Activated naive CD8-positive, alpha-beta T cell treated with anti-CD3 and anti-CD28 coated beads, Interleukin-2, amount 10 ng/mL, durations not matched to agents 7 days and 5 days (primary cell): ENCODE data around the gene EPB41L4B. TPM values are rescaled to one million over a fixed set of nuclear protein-coding genes. Genes with fewer than 3 reads are reported as not detected.

Experiments used
- ATAC-seq: fragments of 150-1000 bp; cut with Tn5 transposase; one replicate; pipeline ENCODE4 v1.10.0; 2021; ENCODE audit warnings: low read depth, moderate library complexity
- POLR2A ChIA-PET: fragments of 350-600 bp; sonication (Branson Sonifier 250); formaldehyde crosslinking; loops from one replicate; lab custom pipeline; 2021; ENCODE audit warnings: antibody characterized with exemption; lab: Charles Lee
- DNase-seq: peaks from one replicate; pipeline ENCODE4 v3.0.0; 2021
- H3K27ac Mint-ChIP-seq: one replicate; pipeline ENCODE4 v1.8.0; 2022; ENCODE audit warnings: mild to moderate bottlenecking, mixed read lengths
- H3K27me3 Mint-ChIP-seq: one replicate; pipeline ENCODE4 v1.8.0; 2022; ENCODE audit warnings: mild to moderate bottlenecking, moderate library complexity, mixed read lengths
- H3K36me3 Mint-ChIP-seq: one replicate; pipeline ENCODE4 v1.8.0; 2021; ENCODE audit warnings: mild to moderate bottlenecking, mixed read lengths
- H3K4me1 Mint-ChIP-seq: one replicate; pipeline ENCODE4 v1.8.0; 2021; ENCODE audit warnings: mixed read lengths
- H3K4me3 Mint-ChIP-seq: one replicate; pipeline ENCODE4 v1.8.0; 2022; ENCODE audit warnings: mild to moderate bottlenecking, moderate library complexity, mixed read lengths
- H3K9me3 Mint-ChIP-seq: one replicate; pipeline ENCODE4 v1.8.0; 2021; ENCODE audit warnings: mixed read lengths
- total RNA-seq, 2 experiments: library from RNA; stranded (reverse); gene quantifications; one replicate each; pipeline ENCODE4 v1.2.3, GENCODE V29; 2021

EPB41L4B gene
- total RNA-seq, 2 experiments from 2014 or later, result not detected

DNA sequence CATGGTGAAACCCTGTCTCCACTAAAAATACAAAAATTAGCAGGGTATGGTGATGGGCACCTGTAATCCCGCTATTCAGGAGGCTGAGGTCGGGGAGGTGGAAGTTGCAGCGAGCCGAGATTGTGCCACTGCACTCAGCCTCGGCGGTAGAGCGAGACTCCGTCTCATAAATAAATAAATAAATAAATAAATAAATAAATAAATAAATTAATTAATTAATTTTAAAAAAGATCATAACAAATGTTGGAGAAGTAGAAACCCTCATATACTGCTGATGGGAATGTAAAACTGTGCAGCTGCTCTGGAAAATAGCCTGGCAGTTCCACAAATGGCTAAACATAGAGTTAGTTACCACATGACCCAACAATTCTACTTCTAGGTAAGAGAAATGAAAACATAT, 39.3 kb downstream of the EPB41L4B start:
- H3K9me3 Mint-ChIP-seq, result no peaks in the 10 kb centered on the region
- no peak overlapping the region for H3K27ac Mint-ChIP-seq
- peaks cover 13% of the 10 kb centered on the region for H3K27me3 Mint-ChIP-seq
- no peak overlapping the region for H3K4me3 Mint-ChIP-seq
- ATAC-seq (no peak), DNase-seq (no peak)
- no peaks in the 10 kb centered on the region for H3K4me1 Mint-ChIP-seq
- POLR2A ChIA-PET, result no interaction called here
- no peaks in the 10 kb centered on the region for H3K36me3 Mint-ChIP-seq

DNA sequence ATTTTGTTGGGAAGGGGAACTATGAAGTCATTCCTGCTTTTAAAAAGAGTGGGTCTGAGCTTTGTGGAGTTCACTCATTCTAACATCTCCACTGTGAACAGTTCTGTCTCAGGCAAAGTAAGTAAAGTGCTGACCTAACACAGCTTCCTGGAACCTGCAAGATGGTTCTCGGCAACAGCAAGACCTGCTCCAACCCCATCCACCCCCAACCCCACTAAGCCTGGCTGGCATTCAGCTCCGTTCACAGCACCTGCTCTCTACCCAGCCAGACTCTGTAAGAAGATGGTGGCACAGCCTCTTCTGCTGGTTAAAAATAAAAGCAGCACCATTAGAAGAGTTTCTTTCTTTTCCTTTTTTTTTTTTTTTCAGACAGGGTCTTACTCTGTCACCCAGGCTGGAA, 42.0 kb downstream of the EPB41L4B start:
- no peak overlapping the region for H3K4me3 Mint-ChIP-seq
- POLR2A ChIA-PET, result no interaction called here
- no peaks in the 10 kb centered on the region for H3K4me1 Mint-ChIP-seq
- no peak overlapping the region for H3K27ac Mint-ChIP-seq
- no peaks in the 10 kb centered on the region for H3K36me3 Mint-ChIP-seq
- H3K9me3 Mint-ChIP-seq, result no peaks in the 10 kb centered on the region
- peaks cover 16% of the 10 kb centered on the region for H3K27me3 Mint-ChIP-seq
- DNase-seq (no peak), ATAC-seq (no peak)

DNA sequence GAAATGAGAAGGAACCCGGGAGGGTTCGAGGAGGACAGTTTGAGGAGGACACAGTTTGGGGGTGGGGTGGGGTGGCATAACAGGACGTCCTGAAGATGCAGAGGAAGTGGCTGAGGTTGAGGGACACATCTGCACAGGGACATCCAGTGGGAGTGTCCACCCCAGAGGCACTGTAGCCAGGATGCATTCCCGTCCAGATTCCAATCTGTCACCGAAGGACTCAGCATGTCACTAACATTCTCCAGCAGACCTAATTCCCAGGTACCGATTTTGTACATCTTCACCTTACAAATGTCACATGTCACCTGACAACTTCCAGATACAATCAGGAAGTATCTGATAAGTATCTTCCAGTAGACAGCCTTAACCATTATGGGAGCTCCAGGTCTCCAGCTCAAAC, 42.6 kb downstream of the EPB41L4B start:
- ATAC-seq, result no peak
- H3K36me3 Mint-ChIP-seq, result no peaks in the 10 kb centered on the region
- H3K4me1 Mint-ChIP-seq, result no peaks in the 10 kb centered on the region
- no peak overlapping the region for H3K4me3 Mint-ChIP-seq
- H3K9me3 Mint-ChIP-seq, result no peaks in the 10 kb centered on the region
- POLR2A ChIA-PET, result no interaction called here
- no peak for DNase-seq
- no peak overlapping the region for H3K27ac Mint-ChIP-seq
- H3K27me3 Mint-ChIP-seq, result peaks cover 18% of the 10 kb centered on the region

DNA sequence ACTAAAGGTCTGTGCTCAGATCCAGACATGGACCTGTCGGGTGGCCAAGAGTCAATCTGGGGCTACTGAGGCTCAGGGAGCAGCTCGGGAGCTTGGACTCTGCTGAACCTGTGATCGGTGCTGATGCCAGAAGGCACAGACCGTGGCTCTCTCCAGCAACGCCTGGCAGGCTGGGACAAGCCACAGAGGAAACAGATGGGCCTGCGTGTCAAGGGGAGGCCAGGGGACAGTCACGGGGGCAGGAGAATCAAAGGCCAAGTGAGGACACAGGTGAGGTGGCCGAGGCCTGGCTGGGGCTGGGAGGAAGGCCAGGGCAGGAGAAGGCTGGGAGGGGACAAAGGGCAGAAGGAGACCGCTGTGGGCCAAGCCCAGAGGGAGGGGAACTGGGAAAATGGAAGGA, 43.4 kb downstream of the EPB41L4B start:
- H3K27ac Mint-ChIP-seq, result no peak overlapping the region
- H3K4me3 Mint-ChIP-seq, result no peak overlapping the region
- no peaks in the 10 kb centered on the region for H3K4me1 Mint-ChIP-seq
- H3K27me3 Mint-ChIP-seq, result peaks cover 18% of the 10 kb centered on the region
- no peaks in the 10 kb centered on the region for H3K36me3 Mint-ChIP-seq
- POLR2A ChIA-PET, result no interaction called here
- ATAC-seq (no peak), DNase-seq (no peak)
- no peaks in the 10 kb centered on the region for H3K9me3 Mint-ChIP-seq

DNA sequence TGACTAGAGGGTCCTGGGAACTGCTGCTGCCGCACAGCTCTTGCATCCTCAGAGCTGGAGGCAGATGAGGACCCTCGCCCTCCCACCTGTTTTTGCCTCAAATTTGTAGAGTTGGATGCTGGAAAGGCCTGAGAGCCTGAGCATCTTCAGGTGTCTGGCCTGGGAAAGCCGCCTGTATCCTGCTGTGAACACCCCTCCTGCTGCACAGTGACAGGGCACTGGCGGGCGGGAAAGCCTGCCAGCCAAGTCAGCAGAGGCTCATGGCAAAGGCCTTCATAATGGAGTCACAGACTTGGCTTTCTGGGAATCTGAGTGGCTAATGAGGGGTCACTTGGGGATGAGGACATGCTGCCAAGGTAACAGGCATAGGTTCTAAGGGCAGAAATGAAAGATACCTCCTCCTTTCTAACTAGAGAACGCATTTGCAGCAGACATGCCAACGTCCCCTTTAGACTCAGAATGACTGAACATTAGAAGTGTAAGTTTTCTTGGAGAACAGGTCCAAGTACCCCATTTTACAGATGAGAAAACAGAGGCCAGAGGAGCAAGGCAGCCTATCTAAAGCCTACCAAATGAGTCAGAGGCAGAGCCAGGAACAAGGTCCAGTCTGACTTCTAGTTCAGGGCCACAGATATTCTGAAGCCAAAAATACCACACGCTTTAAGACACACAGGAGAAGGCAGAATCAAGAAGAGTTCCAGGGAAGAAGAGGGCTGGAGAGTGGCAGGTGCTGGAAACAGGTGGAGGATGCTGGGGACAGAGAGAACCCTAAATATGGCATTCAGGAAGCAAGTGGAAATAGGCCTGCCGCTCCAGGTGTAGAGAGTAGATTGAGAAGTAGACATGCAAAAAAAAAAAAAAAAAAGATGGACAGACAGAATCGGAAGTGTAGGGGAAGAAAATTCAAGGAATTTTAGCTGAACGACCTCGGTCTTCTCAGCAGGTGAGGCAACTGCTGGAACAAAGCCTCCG, 44.1 kb downstream of the EPB41L4B start:
- H3K4me3 Mint-ChIP-seq, result no peak overlapping the region
- peaks cover 18% of the 10 kb centered on the region for H3K27me3 Mint-ChIP-seq
- ATAC-seq (no peak), DNase-seq (no peak)
- POLR2A ChIA-PET, result no interaction called here
- H3K4me1 Mint-ChIP-seq, result no peaks in the 10 kb centered on the region
- no peaks in the 10 kb centered on the region for H3K36me3 Mint-ChIP-seq
- no peaks in the 10 kb centered on the region for H3K9me3 Mint-ChIP-seq
- H3K27ac Mint-ChIP-seq, result no peak overlapping the region

DNA sequence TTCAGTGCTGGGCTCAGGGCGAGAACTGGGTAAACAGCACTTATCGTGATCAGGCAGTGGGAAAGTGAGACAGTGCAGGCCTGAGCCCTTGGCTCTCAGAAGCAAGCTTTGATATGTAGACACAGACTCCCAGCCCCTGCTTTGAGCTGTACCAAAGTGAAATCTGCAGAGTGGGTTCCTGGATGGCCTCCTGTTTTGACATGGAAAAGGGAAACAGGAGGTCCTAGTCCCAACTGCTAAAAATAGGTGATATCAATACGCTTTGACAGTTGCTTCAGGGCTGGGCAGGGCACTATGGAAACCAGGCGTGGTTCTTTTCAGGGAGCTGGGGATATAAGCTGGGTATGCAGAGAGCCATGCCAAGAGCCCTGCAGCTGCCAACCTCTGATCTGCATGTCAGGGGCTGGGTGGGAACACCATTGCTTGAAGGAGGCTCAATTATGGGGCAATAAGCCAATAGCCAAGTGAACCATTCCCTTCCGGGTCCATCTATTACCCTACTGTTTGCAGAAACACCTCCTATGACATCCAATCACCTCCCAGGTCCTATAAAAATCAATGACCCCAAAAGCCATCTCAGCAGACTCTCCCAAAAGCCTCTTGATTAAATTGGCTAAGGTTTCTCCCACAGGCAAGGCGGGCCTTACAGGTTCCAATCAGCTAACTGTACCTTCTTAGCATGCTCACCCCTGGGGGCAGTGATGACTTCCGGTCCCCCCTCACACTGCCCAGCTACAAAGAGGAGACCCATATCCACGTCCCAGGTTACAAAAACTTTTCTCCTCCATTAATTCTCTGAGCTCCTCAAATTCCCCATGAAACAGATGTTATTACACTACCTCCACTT, 45.8 kb downstream of the EPB41L4B start:
- ATAC-seq (no peak), DNase-seq (no peak)
- peaks cover 12% of the 10 kb centered on the region for H3K27me3 Mint-ChIP-seq
- no peaks in the 10 kb centered on the region for H3K9me3 Mint-ChIP-seq
- no peaks in the 10 kb centered on the region for H3K36me3 Mint-ChIP-seq
- no peaks in the 10 kb centered on the region for H3K4me1 Mint-ChIP-seq
- no peak overlapping the region for H3K27ac Mint-ChIP-seq
- POLR2A ChIA-PET, result no interaction called here
- no peak overlapping the region for H3K4me3 Mint-ChIP-seq

DNA sequence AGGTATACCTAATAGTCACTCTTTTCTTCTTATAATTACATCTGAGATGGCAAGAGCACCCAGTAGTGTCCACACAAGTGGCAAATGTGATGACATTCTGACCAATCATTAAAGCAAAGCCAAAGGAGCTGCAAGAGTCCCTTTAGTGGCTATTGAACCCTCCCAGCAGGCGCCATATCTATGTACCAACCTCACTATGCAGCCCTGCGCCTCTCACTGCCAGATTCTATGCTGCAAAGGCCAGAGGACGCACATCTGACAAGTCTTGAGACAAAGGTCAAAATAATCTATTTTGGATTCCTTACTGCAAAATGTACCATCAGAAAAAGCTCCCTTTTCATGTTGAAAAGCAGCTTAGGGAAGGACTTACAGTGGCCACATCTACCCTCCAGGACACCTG, 47.0 kb downstream of the EPB41L4B start:
- H3K4me1 Mint-ChIP-seq, result no peaks in the 10 kb centered on the region
- no peak overlapping the region for H3K27ac Mint-ChIP-seq
- no peaks in the 10 kb centered on the region for H3K36me3 Mint-ChIP-seq
- peaks cover 1% of the 10 kb centered on the region for H3K9me3 Mint-ChIP-seq
- H3K27me3 Mint-ChIP-seq, result peaks cover 12% of the 10 kb centered on the region
- no peak overlapping the region for H3K4me3 Mint-ChIP-seq
- no peak for DNase-seq
- ATAC-seq, result no peak
- POLR2A ChIA-PET, result no interaction called here

DNA sequence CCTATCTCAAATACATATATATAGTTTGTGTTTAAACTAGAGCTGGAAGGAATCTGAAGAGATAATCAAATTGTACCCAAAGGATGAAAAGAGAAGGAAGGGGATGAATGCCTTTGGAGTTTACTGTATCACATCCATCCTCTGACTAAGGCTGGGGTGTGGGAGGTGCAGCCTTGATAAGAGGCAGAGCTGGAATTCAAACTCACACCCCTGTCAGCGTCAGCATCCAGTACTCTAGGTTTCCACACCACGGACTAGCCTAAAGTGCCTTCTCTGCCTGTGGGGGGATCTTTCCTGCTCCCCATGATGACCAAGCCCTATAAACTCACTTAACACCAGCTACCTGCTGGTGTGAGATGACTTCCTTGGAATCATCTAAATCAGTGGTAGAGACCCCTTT, 48.1 kb downstream of the EPB41L4B start:
- Mint-ChIP-seq H3K4me3 (no peak overlapping the region), H3K27ac (no peak overlapping the region), H3K4me1 (no peaks in the 10 kb centered on the region), H3K36me3 (no peaks in the 10 kb centered on the region), H3K9me3 (peaks cover 1% of the 10 kb centered on the region), H3K27me3 (peaks cover 10% of the 10 kb centered on the region)
- POLR2A ChIA-PET, result no interaction called here
- no peak for ATAC-seq
- DNase-seq, result no peak

DNA sequence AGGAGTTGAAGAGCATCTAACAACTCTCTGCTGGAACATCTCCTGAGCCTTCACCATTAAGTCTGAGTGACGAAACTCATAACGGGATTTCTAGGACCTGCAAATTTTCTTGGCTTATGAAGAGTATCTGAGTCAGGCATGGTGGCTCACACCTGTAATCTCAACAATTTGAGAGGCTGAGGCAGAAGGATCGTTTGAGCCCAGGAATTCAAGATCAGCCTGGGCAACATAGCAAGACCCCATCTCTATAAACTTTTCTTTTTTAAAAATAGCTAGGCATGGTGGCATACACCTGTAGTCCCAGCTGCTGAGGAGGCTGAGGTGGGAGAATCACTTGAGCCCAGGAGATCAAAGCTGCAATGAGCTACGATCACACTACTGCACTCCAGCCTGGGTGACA, 48.8 kb downstream of the EPB41L4B start:
- no peaks in the 10 kb centered on the region for H3K36me3 Mint-ChIP-seq
- no peak overlapping the region for H3K4me3 Mint-ChIP-seq
- H3K9me3 Mint-ChIP-seq, result peaks cover 4% of the 10 kb centered on the region

DNA sequence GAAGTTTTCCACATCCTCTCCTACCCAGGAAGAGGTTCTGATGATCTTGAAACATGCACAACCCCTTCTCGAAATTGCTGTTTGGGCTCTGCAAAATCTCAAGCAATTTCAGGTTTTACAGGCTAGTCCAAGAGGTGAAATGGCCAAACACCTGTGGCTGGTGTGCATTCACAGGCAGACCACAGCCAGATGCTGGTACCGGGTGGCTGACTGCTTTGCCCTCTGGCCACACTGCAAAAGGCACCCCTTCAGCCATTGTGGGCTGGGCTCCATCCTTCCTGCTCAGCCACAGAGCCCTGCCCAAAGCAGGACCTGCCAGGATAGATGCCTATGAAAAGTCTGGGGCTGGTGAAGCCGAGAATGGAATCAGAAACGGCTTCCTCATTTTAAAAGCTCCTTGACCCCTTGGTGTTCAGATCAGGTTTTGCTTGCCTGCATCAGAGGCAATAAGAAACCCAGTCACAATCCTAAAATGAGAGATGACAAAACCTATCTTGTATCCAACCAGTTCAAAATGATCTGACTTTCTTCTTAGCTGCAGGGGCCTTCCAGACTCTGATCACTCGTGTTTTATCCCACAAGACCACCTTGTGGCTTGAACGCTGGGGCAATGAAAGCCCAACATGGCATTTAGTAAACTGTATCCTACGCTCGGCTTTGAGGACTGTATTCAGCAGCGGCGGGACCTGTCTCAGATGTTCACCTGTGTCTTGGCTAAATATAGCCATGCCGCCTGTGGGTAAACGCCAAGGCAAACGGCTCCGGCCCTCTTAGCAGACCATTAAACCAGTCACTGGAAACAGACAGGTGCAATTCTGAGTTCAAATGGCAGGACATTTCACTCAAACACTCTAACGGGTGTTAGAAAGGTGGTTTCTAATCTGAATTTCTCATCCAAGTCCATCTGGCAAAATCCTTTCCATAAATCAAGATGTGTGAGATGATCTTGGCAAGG, 49.6 kb downstream of the EPB41L4B start:
- DNase-seq (no peak), ATAC-seq (no peak)
- H3K27ac Mint-ChIP-seq, result no peak overlapping the region
- H3K4me1 Mint-ChIP-seq, result no peaks in the 10 kb centered on the region
- H3K27me3 Mint-ChIP-seq, result peaks cover 5% of the 10 kb centered on the region
- no peak overlapping the region for H3K4me3 Mint-ChIP-seq
- no peaks in the 10 kb centered on the region for H3K36me3 Mint-ChIP-seq
- POLR2A ChIA-PET, result no interaction called here
- peaks cover 4% of the 10 kb centered on the region for H3K9me3 Mint-ChIP-seq

More for the DNA sequence above, 48.8 kb downstream of the EPB41L4B start:
- H3K27me3 Mint-ChIP-seq, result peaks cover 6% of the 10 kb centered on the region
- H3K27ac Mint-ChIP-seq, result no peak overlapping the region
- H3K4me1 Mint-ChIP-seq, result no peaks in the 10 kb centered on the region
- DNase-seq, result no peak
- POLR2A ChIA-PET, result no interaction called here
- no peak for ATAC-seq

DNA sequence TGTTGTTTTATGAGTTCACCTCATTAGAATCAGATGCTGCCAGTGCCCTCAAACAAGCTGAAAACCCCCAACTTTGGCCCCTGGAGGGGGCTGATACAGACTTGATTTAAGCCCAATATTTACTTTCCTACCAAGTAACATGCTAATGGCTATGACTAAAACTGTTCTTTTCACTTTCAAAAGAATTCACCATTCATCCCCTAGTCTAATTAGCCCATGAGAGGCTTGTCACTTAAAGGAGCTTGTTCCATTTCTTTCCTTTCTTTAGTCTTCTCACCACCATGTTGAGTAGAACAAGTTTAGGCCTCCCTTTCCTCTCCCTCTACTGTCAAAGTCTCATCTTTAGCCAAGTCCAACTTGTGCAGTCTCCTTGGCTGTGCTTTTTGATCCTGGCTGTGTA, 50.4 kb downstream of the EPB41L4B start:
- no peak for DNase-seq
- Mint-ChIP-seq H3K9me3 (peaks cover 4% of the 10 kb centered on the region), H3K36me3 (no peaks in the 10 kb centered on the region), H3K27ac (no peak overlapping the region), H3K4me1 (no peaks in the 10 kb centered on the region), H3K4me3 (no peak overlapping the region), H3K27me3 (peaks cover 5% of the 10 kb centered on the region)
- POLR2A ChIA-PET, result no interaction called here
- ATAC-seq, result no peak

DNA sequence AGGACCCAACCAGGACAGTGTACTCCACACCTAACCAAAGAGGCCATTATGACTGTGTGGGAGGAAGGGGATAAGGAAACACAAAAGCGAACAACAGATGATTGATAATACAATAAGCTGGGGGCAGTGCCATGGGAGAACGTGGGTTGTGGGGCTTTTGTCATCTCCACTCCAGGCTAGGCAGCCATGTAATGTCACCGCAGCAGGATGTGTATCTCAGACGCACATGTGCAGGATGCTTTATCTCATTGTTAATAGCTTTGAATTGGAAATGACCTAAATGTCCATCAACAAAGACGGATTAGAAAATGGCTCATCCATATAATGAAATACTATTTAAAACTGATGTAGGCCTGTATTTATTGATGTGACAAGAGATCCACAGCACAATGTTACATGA, 51.0 kb downstream of the EPB41L4B start:
- Mint-ChIP-seq H3K27ac (no peak overlapping the region), H3K4me1 (no peaks in the 10 kb centered on the region)
- ATAC-seq, result no peak

DNA sequence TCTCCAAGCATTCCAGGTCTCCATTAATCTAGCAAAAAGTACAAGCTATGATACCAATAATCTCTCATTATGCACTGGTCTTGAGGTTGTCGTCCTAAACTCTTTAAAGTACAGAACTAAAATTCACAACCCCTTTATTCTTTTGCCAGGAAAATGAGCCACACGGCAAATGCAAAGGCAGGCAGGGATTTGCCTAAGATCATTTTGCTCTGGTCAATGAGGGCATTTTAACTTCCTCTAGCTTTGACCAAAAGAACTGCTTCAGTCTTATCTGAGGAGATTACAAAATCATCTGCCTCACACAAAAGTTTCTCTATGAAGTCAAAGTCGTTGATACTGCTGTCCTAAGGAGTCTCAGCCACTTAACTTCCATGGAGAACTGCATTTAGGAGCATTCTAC, 51.8 kb downstream of the EPB41L4B start:
- DNase-seq (no peak), ATAC-seq (no peak)
- H3K4me3 Mint-ChIP-seq, result no peak overlapping the region
- no peaks in the 10 kb centered on the region for H3K4me1 Mint-ChIP-seq
- POLR2A ChIA-PET, result no interaction called here
- no peak overlapping the region for H3K27ac Mint-ChIP-seq
- H3K27me3 Mint-ChIP-seq, result peaks cover 3% of the 10 kb centered on the region
- H3K9me3 Mint-ChIP-seq, result peaks cover 4% of the 10 kb centered on the region
- H3K36me3 Mint-ChIP-seq, result no peaks in the 10 kb centered on the region

More for the DNA sequence above, 51.0 kb downstream of the EPB41L4B start:
- DNase-seq, result no peak
- POLR2A ChIA-PET, result no interaction called here
- H3K36me3 Mint-ChIP-seq, result no peaks in the 10 kb centered on the region
- peaks cover 5% of the 10 kb centered on the region for H3K27me3 Mint-ChIP-seq
- H3K9me3 Mint-ChIP-seq, result peaks cover 4% of the 10 kb centered on the region
- no peak overlapping the region for H3K4me3 Mint-ChIP-seq
